ENCODE data around the gene KHDRBS2. TPM values are rescaled to one million over a fixed set of nuclear protein-coding genes. Genes with fewer than 3 reads are reported as not detected.

KHDRBS2 gene
- total and polyA plus RNA-seq, 2 experiments from 2014 or later, result 5.4 to 11.7 TPM

DNA sequence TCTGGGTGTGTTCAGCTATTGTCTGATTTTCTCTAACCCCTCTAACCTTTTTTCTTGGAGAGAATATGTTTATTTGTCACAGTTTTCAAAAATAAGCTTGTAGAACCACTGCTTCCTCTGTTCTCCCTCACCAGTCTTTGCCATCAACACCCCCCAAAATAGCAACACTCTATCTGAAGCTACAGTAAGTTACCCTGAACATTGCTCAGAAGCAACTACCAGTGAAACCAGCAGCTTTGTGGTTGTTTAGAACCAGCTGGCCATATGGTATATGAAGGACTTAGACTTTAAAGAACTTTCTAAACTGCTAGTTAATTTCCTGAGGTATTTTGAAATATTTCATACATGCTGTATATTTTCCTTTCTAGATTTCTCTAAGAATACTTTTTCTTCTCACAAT, 242.9 kb downstream of the KHDRBS2 start (continued):
- TF ChIP-seq, protein P1, sequence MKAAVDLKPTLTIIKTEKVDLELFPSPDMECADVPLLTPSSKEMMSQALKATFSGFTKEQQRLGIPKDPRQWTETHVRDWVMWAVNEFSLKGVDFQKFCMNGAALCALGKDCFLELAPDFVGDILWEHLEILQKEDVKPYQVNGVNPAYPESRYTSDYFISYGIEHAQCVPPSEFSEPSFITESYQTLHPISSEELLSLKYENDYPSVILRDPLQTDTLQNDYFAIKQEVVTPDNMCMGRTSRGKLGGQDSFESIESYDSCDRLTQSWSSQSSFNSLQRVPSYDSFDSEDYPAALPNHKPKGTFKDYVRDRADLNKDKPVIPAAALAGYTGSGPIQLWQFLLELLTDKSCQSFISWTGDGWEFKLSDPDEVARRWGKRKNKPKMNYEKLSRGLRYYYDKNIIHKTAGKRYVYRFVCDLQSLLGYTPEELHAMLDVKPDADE (IDR thresholded peaks at IDR 0.05), result no peak
- TF ChIP-seq ZNF331 (CRISPR knock-in tag; IDR thresholded peaks at IDR 0.05; ENCODE audit: low read depth) (no peak), STAT1 (IDR thresholded peaks at IDR 0.05; ENCODE audit: unreplicated experiment) (no peak), POLR2AphosphoS5 (IDR thresholded peaks at IDR 0.05; ENCODE audit: low read depth) (no peak), JUNB (IDR thresholded peaks at IDR 0.05; ENCODE audit: unreplicated experiment) (no peak)

- TF ChIP-seq, protein P2, sequence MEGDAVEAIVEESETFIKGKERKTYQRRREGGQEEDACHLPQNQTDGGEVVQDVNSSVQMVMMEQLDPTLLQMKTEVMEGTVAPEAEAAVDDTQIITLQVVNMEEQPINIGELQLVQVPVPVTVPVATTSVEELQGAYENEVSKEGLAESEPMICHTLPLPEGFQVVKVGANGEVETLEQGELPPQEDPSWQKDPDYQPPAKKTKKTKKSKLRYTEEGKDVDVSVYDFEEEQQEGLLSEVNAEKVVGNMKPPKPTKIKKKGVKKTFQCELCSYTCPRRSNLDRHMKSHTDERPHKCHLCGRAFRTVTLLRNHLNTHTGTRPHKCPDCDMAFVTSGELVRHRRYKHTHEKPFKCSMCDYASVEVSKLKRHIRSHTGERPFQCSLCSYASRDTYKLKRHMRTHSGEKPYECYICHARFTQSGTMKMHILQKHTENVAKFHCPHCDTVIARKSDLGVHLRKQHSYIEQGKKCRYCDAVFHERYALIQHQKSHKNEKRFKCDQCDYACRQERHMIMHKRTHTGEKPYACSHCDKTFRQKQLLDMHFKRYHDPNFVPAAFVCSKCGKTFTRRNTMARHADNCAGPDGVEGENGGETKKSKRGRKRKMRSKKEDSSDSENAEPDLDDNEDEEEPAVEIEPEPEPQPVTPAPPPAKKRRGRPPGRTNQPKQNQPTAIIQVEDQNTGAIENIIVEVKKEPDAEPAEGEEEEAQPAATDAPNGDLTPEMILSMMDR (conservative IDR thresholded peaks at IDR 0.05; ENCODE audit: low read depth in 2 of 2), result no peak
- TF ChIP-seq STAT1 (IDR thresholded peaks at IDR 0.05; ENCODE audit: unreplicated experiment), result no peak
- TF ChIP-seq NANOG (IDR thresholded peaks at IDR 0.05; ENCODE audit: borderline replicate concordance), result no peak
- no peak for TF ChIP-seq EZH2 (IDR thresholded peaks at IDR 0.05; ENCODE audit: low read depth, unreplicated experiment)
- no peak for TF ChIP-seq ZNF331 (CRISPR knock-in tag; IDR thresholded peaks at IDR 0.05; ENCODE audit: low read depth)
- TF ChIP-seq, protein P3, sequence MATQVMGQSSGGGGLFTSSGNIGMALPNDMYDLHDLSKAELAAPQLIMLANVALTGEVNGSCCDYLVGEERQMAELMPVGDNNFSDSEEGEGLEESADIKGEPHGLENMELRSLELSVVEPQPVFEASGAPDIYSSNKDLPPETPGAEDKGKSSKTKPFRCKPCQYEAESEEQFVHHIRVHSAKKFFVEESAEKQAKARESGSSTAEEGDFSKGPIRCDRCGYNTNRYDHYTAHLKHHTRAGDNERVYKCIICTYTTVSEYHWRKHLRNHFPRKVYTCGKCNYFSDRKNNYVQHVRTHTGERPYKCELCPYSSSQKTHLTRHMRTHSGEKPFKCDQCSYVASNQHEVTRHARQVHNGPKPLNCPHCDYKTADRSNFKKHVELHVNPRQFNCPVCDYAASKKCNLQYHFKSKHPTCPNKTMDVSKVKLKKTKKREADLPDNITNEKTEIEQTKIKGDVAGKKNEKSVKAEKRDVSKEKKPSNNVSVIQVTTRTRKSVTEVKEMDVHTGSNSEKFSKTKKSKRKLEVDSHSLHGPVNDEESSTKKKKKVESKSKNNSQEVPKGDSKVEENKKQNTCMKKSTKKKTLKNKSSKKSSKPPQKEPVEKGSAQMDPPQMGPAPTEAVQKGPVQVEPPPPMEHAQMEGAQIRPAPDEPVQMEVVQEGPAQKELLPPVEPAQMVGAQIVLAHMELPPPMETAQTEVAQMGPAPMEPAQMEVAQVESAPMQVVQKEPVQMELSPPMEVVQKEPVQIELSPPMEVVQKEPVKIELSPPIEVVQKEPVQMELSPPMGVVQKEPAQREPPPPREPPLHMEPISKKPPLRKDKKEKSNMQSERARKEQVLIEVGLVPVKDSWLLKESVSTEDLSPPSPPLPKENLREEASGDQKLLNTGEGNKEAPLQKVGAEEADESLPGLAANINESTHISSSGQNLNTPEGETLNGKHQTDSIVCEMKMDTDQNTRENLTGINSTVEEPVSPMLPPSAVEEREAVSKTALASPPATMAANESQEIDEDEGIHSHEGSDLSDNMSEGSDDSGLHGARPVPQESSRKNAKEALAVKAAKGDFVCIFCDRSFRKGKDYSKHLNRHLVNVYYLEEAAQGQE (IDR thresholded peaks at IDR 0.05; ENCODE audit: unreplicated experiment), result no peak
- TF ChIP-seq, protein P1 (IDR thresholded peaks at IDR 0.05), result no peak
- no peak for TF ChIP-seq EZH2phosphoT487 (IDR thresholded peaks at IDR 0.05; ENCODE audit: unreplicated experiment)
- Histone ChIP-seq H2AFZ (no peak overlapping the region), H3K4me2 (no peak overlapping the region)
Measured at GRCh38 chr6:62042429-62042828, 243.6 kb downstream of the KHDRBS2 start.

More at GRCh38 chr6:62042429-62042828, 243.6 kb downstream of the KHDRBS2 start:
- no peak overlapping the region for H3K4me3 ChIP-seq
- H3K36me3 ChIP-seq (ENCODE audit: insufficient read depth), result no peaks in the 10 kb centered on the region
- H3K27ac ChIP-seq (ENCODE audit: low read depth), result no peak overlapping the region
- Mint-ChIP-seq H3K9me3 (no peaks in the 10 kb centered on the region; the same call in 2 of the 3 replicates), H3K27me3 (ENCODE audit: insufficient read depth, low read depth, poor library complexity) (peaks cover 2% of the 10 kb centered on the region), H3K4me3 (no peak overlapping the region), H3K4me1 (peaks cover 13% of the 10 kb centered on the region), H3K27ac (no peak overlapping the region), H3K36me3 (ENCODE audit: low read depth) (0 out of 3 replicates have a peak, but pooled peaks cover 3% of the 10 kb centered on the region)
- H3K9me2 ChIP-seq (ENCODE audit: insufficient read depth), result no peaks in the 10 kb centered on the region
- H3K79me2 ChIP-seq (replicated peaks; ENCODE audit: insufficient read depth), result no peaks in the 10 kb centered on the region
- peaks cover 6% of the 10 kb centered on the region for H3K4me1 ChIP-seq (ENCODE audit: insufficient read depth)
- no peaks in the 10 kb centered on the region for H3K27me3 ChIP-seq (ENCODE audit: insufficient read depth)
- no peak for ATAC-seq
- no peaks in the 10 kb centered on the region for H4K20me1 ChIP-seq (replicated peaks; ENCODE audit: insufficient read depth)
- no peak for DNase-seq (ENCODE audit: low spot score)
- H3F3A ChIP-seq (replicated peaks; ENCODE audit: low read depth), result no peaks in the 10 kb centered on the region

Measured in GM23338 (cell line).